WI38 (cell line): ENCODE measurements around the gene OR6K3.

Experiments used
- H3K4me3 ChIP-seq: 2 replicates; pipeline ENCODE4 v1.5.1; 2011; ENCODE audit warnings: low read depth, mild to moderate bottlenecking, control low read depth, low read length
- TF ChIP-seq, protein P1 (sequence below): IDR thresholded peaks from 2 replicates; pipeline ENCODE4 v1.5.1; 2012; ENCODE audit warnings: low read depth, mild to moderate bottlenecking, control low read depth, low read length

Gene OR6K3

DNA sequence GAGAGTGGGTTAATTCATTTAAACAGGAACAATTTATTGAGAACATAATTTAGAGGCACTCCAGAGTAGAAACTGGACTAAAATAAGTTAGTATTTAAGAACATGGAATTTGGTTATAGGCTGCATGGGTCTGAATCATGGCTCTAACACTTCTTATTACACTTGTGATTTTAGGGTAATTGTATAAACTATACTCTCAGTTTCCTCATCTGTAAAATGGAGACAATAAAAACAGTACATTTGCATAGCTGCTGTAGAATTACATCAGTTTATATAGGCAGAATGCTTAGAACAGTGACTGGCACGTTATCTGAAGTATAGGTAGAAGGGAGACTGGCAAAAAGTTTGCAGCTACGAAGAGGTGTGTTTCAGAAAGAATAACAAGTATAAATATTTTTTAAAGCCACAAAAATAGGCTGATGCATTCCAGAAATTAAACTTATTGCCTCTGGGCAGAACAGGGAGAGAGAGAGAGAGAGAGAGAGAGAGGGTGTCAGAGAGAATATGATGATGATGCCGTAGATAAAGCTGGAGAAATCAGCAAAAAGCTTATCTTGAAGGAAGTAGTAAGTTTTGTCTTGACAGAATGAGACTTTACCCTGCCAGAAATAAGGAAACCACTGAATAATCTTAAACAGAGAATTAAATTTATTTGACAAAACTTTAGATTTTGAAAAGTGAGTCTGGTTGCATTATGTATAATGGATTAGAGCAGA is 8.1 kb upstream of the OR6K3 start:
- TF ChIP-seq, protein P1, sequence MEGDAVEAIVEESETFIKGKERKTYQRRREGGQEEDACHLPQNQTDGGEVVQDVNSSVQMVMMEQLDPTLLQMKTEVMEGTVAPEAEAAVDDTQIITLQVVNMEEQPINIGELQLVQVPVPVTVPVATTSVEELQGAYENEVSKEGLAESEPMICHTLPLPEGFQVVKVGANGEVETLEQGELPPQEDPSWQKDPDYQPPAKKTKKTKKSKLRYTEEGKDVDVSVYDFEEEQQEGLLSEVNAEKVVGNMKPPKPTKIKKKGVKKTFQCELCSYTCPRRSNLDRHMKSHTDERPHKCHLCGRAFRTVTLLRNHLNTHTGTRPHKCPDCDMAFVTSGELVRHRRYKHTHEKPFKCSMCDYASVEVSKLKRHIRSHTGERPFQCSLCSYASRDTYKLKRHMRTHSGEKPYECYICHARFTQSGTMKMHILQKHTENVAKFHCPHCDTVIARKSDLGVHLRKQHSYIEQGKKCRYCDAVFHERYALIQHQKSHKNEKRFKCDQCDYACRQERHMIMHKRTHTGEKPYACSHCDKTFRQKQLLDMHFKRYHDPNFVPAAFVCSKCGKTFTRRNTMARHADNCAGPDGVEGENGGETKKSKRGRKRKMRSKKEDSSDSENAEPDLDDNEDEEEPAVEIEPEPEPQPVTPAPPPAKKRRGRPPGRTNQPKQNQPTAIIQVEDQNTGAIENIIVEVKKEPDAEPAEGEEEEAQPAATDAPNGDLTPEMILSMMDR = no peak
- no peak overlapping the region for H3K4me3 ChIP-seq

DNA sequence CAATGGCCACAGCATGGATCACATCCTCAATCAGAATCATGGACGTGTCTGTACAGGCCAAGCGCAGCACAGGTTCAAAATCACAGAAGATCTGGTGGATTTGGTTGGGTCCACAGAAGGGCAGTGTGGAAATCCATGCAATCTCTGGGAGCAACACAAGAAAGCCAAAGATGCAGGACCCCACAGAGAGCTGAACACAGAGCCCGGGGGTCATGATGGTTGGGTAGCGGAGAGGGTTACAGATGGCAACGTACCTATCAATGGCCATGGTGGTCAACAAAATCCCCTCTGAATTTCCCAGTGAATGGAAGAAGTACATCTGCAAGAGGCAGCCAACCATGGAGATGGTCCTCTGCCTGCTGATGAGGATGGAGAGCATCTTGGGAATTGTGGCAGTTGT is 3.9 kb upstream of the OR6K3 start:
- H3K4me3 ChIP-seq = no peak overlapping the region
- TF ChIP-seq, protein P1 = no peak

GRCh38 chr1:158719664-158720063 is 856 bp downstream of the OR6K3 start:
- no peak overlapping the region for H3K4me3 ChIP-seq
- TF ChIP-seq, protein P1 = no peak

- no peak overlapping the region for H3K4me3 ChIP-seq
- TF ChIP-seq, protein P1 = no peak
Measured at GRCh38 chr1:158717344-158717743, 3.2 kb downstream of the OR6K3 start.

- TF ChIP-seq, protein P1 = no peak
- no peak overlapping the region for H3K4me3 ChIP-seq
Measured at GRCh38 chr1:158716335-158716734, 4.2 kb downstream of the OR6K3 start.

- TF ChIP-seq, protein P1 = no peak
- no peak overlapping the region for H3K4me3 ChIP-seq
Measured at GRCh38 chr1:158714754-158715153, 5.8 kb downstream of the OR6K3 start.

- no peak overlapping the region for H3K4me3 ChIP-seq
- TF ChIP-seq, protein P1 = no peak
Measured at GRCh38 chr1:158711098-158711497, 9.4 kb downstream of the OR6K3 start.
